K562 (cell line): Measurements from ENCODE around the gene PPP1R16B. TPM values are rescaled to one million over a fixed set of nuclear protein-coding genes. Genes with fewer than 3 reads are reported as not detected.
A peak's percentile ranks its signal among the peaks of the same experiment; 100 is the strongest.

ENCODE experiments used
- ATAC-seq: fragments of 200-7000 bp; cut with Tn5 transposase; 3 replicates; pipeline ENCODE4 v1.9.1; 2020; ENCODE audit warnings: moderate library complexity
- BruUV-seq: library from RNA; stranded (reverse); fragments of 400-500 nt; replicated peaks from 2 replicates; lab custom pipeline; 2021; lab: Mats Ljungman, UMichigan
- CTCF ChIA-PET: fragments of 300-600 bp; formaldehyde crosslinking; extraction: SDS; loops from one replicate; lab custom pipeline; 2021; ENCODE audit warnings: low intra/inter-chr PET ratio; lab: Yijun Ruan, JAX
- POLR2A ChIA-PET: fragments of 300-600, 350-650 bp; sonication (Branson Sonifier 250); formaldehyde crosslinking; extraction: SDS; loops from one replicate; lab custom pipeline; 2021; ENCODE audit warnings: antibody characterized with exemption, inconsistent platforms; lab: Yijun Ruan, JAX
- DNase-seq, 4 experiments: peaks; one replicate each; pipeline versions ENCODE4 v3.0.0 to v3.0.0-alpha.2; 2011 to 2018; ENCODE audit warnings: low spot score in 3 of 4, mixed read lengths in 3 of 4; ENCODE audit errors: extremely low read depth in 1 of 4
- FAIRE-seq: peaks from 2 replicates; lab custom pipeline; 2011; peaks lifted over from hg19 to GRCh38; lab: Jason Lieb, UNC
- H2AFZ ChIP-seq: 2 replicates; pipeline ENCODE4 v1.6.0; 2011; ENCODE audit warnings: low read depth, low read length, control low read depth, inconsistent platforms
- H3K27ac ChIP-seq: fragments of 200-600 bp; 3 replicates; pipeline ENCODE4 v1.8.0; 2011; ENCODE audit warnings: low read depth, mild to moderate bottlenecking, control low read depth, inconsistent platforms, low read length, moderate library complexity, mixed read lengths; ENCODE audit errors: extremely low read depth
- H3K27me3 ChIP-seq, 2 experiments: fragments of 300-600 bp in 1 of 2; 2 replicates in 1 of 2; 3 replicates in 1 of 2; pipeline versions ENCODE4 v1.6.0 to v1.8.0; 2011; ENCODE audit warnings: inconsistent platforms in 2 of 2, low read length in 2 of 2, mild to moderate bottlenecking in 1 of 2, mixed read lengths in 1 of 2, moderate library complexity in 1 of 2; ENCODE audit not compliant: control insufficient read depth in 2 of 2, insufficient read depth in 2 of 2
- H3K36me3 ChIP-seq: fragments of 300-600 bp; 3 replicates; pipeline ENCODE4 v1.8.0; 2011; ENCODE audit warnings: mild to moderate bottlenecking, low read length, inconsistent platforms; ENCODE audit not compliant: control insufficient read depth, insufficient read depth
- H3K4me1 ChIP-seq, 2 experiments: fragments of 200-600 bp in 1 of 2; replicated peaks in 1 of 2; 2 replicates in 1 of 2; 3 replicates in 1 of 2; pipeline versions ENCODE4 v1.5.1 to v1.8.0; 2011; ENCODE audit warnings: inconsistent platforms in 2 of 2, low read length in 2 of 2, mild to moderate bottlenecking in 1 of 2, mixed read lengths in 1 of 2, moderate library complexity in 1 of 2; ENCODE audit not compliant: control insufficient read depth in 2 of 2, insufficient read depth in 2 of 2
- H3K4me2 ChIP-seq: 2 replicates; pipeline ENCODE4 v1.6.1; 2011; ENCODE audit warnings: low read length, control low read depth, inconsistent platforms, mixed read lengths; ENCODE audit not compliant: insufficient read depth
- H3K4me3 ChIP-seq: fragments of 200-600 bp; sonication (generic), shearing (Covaris generic); 2 replicates; pipeline ENCODE4 v1.5.1; 2016; ENCODE audit warnings: control low read depth, inconsistent platforms
- H3K79me2 ChIP-seq: fragments of 200-600 bp; 3 replicates; pipeline ENCODE4 v1.8.0; 2011; ENCODE audit warnings: low read length, inconsistent platforms; ENCODE audit not compliant: control insufficient read depth, insufficient read depth
- H3K9ac ChIP-seq, 2 experiments: 2 replicates each; pipeline versions ENCODE4 v1.6.0 to v1.6.1; 2011; ENCODE audit warnings: low read depth in 2 of 2, low read length in 2 of 2, control low read depth in 1 of 2, inconsistent platforms in 1 of 2, mild to moderate bottlenecking in 1 of 2, mixed read lengths in 1 of 2; ENCODE audit not compliant: insufficient read depth in 1 of 2
- H3K9me1 ChIP-seq: one replicate; pipeline ENCODE4 v1.6.0; 2011; ENCODE audit warnings: inconsistent platforms, mild to moderate bottlenecking, low read length, moderate library complexity; ENCODE audit not compliant: control insufficient read depth, insufficient read depth
- H3K9me3 ChIP-seq: replicated peaks from 2 replicates; pipeline ENCODE4 v1.5.1; 2011; ENCODE audit warnings: low read depth, low read length, inconsistent platforms; ENCODE audit not compliant: control insufficient read depth, insufficient read depth
- H4K20me1 ChIP-seq: replicated peaks from 2 replicates; pipeline ENCODE4 v1.6.1; 2011; ENCODE audit warnings: low read length, inconsistent platforms, mixed read lengths; ENCODE audit not compliant: control insufficient read depth, insufficient read depth
- KHSRP ChIP-seq: fragments of 450-650 bp; IDR thresholded peaks from 2 replicates; pipeline ENCODE4 v1.6.1; 2017
- NUFIP1 ChIP-seq: fragments of 450-650 bp; IDR thresholded peaks from 2 replicates; pipeline ENCODE4 v1.6.1; 2018; ENCODE audit not compliant: partially characterized antibody
- PHF8 ChIP-seq: fragments of 200-600 bp; sonication (generic); IDR thresholded peaks from 2 replicates; pipeline ENCODE4 v1.6.1; 2012; ENCODE audit warnings: mixed run types, mild to moderate bottlenecking, inconsistent platforms, low read length, moderate library complexity, borderline replicate concordance
- POLR2H ChIP-seq: IDR thresholded peaks from 2 replicates; pipeline ENCODE4 v1.6.1; 2016; ENCODE audit warnings: missing genetic modification characterization, low read depth, mild to moderate bottlenecking, control low read depth, missing compliant biosample characterization, moderate library complexity
- RERE ChIP-seq: sonication (generic); formaldehyde crosslinking; IDR thresholded peaks from 2 replicates; pipeline ENCODE4 v1.8.0; 2023; ENCODE audit warnings: missing genetic modification reagents, mild to moderate bottlenecking, borderline replicate concordance
- WGBS: fragments of 100-300 bp; shearing (Covaris generic); methylation state at CpG from one replicate; pipeline ENCODE4 v1.1.6; 2016; ENCODE audit warnings: low coverage, mixed read lengths; ENCODE audit not compliant: insufficient coverage; ENCODE audit errors: missing lambda C conversion rate; 5-methylcytosine and 5-hydroxymethylcytosine counted together
- in situ Hi-C: fragments of 300-500 bp; cut with MboI; formaldehyde crosslinking; loops from 4 replicates; pipeline ENCODE4 v1.15.0; 2018; ENCODE audit warnings: inconsistent platforms, mixed read lengths
- intact Hi-C: fragments of 100-400 bp; cut with micrococcal nuclease; formaldehyde crosslinking; loops from 2 replicates; pipeline ENCODE4 v1.14.2; 2022
- polyA plus RNA-seq, 8 experiments: library from polyadenylated mRNA; depleted of rRNA in 4 of 8; stranded (reverse) in 5 of 8; unstranded in 3 of 8; fragments of >200 nt; fragmentation: Nextera tagmentation in 2 of 8; fragmentation: Illumina TruSeq in 1 of 8; extraction: Ambion mirVana in 2 of 8; extraction: Trizol in 1 of 8; gene quantifications; 2 replicates each; pipeline versions ENCODE4 v1.2.1 to v1.2.3, GENCODE V29; 2011 to 2014; ENCODE audit warnings: inconsistent platforms in 1 of 8, missing spikeins in 1 of 8
- total RNA-seq, 7 experiments: library from RNA; depleted of rRNA in 6 of 7; stranded (reverse); fragments of >200 nt in 6 of 7; fragmentation: Illumina TruSeq in 2 of 7; extraction: Trizol in 2 of 7; gene quantifications; 2 replicates each; pipeline versions ENCODE4 v1.2.1 to v1.2.3, GENCODE V29; 2011 to 2021; ENCODE audit warnings: low replicate concordance in 1 of 7
- TF ChIP-seq, protein P1 (sequence below): fragments of 250-450 bp; sonication (Bioruptor Pico); IDR thresholded peaks from 2 replicates; pipeline ENCODE4 v1.4.0; 2020; ENCODE audit warnings: mild to moderate bottlenecking

PPP1R16B gene
- total and polyA plus RNA-seq, 9 of the 15 experiments (the other 6 are each of a cell fraction or from before 2014, with no cell fraction given) = 1.5 to 11.5 (median 6.8) TPM

DNA sequence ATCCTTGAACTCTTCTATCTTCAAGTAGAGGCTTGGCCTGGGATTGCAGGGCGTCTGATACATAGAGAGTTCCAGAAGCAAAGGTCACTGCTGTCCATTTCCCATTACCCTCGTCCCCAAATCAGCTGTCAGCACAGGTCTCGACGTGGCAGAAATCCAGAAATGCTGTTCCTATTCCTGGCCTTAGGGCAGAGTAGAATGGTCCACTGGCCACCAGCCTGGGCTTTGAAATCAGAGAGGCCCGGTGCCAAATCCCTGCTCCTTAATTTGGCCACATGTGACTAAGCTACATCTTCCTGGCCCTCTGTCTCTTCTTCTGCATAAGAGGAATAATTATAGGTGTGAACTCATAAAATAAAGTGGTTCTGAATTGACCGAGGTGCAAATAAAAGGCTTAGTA is 79.9 kb downstream of the PPP1R16B start:
- Histone ChIP-seq H3K9ac (no peak overlapping the region), H3K4me1 (peaks cover 11 to 16% of the 10 kb centered on the region in 2 experiments), H3K79me2 (no peaks in the 10 kb centered on the region), H3K4me2 (no peak overlapping the region), H2AFZ (no peak overlapping the region), H3K9me1 (peaks cover 9% of the 10 kb centered on the region), H3K27me3 (peaks cover 0 to 16% of the 10 kb centered on the region in 2 experiments; a peak in 1 of 5 replicates), H3K9me3 (no peaks in the 10 kb centered on the region), H3K27ac (no peak overlapping the region), H3K4me3 (no peak overlapping the region), H4K20me1 (peaks cover 13% of the 10 kb centered on the region), H3K36me3 (no peaks in the 10 kb centered on the region)
- POLR2A ChIA-PET = no interaction called here
- DNase-seq (no peak), ATAC-seq (no peak), FAIRE-seq (peak; percentile 29)
- intact Hi-C loops (no loop called here), in situ Hi-C loops (no loop called here)
- CTCF ChIA-PET = no interaction called here
- BruUV-seq = no TSS peak
- WGBS = 17% methylated on average over 6 of the region's 6 CpGs
- TF ChIP-seq RERE (CRISPR knock-in tag) (no peak), PHF8 (no peak), NUFIP1 (no peak), KHSRP (no peak), POLR2H (tag) (no peak)
- TF ChIP-seq, protein P1, sequence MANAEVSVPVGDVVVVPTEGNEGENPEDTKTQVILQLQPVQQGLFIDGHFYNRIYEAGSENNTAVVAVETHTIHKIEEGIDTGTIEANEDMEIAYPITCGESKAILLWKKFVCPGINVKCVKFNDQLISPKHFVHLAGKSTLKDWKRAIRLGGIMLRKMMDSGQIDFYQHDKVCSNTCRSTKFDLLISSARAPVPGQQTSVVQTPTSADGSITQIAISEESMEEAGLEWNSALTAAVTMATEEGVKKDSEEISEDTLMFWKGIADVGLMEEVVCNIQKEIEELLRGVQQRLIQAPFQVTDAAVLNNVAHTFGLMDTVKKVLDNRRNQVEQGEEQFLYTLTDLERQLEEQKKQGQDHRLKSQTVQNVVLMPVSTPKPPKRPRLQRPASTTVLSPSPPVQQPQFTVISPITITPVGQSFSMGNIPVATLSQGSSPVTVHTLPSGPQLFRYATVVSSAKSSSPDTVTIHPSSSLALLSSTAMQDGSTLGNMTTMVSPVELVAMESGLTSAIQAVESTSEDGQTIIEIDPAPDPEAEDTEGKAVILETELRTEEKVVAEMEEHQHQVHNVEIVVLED (CRISPR knock-in tag) = no peak
